Breast epithelium (tissue), 4 donors: Measurements from ENCODE around the gene LIMS3. TPM values are rescaled to one million over a fixed set of nuclear protein-coding genes. Genes with fewer than 3 reads are reported as not detected.
"Not testable (repeated sequence)": the region's sequence is repeated elsewhere in the genome, so short reads cannot be mapped to it uniquely, and the experiment has no call there.

Source experiments
- DNase-seq, 2 donors: peaks; one replicate each; pipeline ENCODE4 v3.0.0-alpha.2; 2019; ENCODE audit warnings: low spot score in 2 of 2
- H3K27ac ChIP-seq, 2 donors: fragments of 200-600 bp; sonication (generic) in 1 of 2; one replicate each; pipeline ENCODE4 v1.5.1; 2016 to 2019; ENCODE audit warnings: mild to moderate bottlenecking in 1 of 2
- H3K27me3 ChIP-seq, 2 donors: fragments of 200-600 bp; sonication (generic) in 1 of 2; one replicate each; pipeline versions ENCODE4 v1.5.1 to v1.6.0; 2017 to 2019; ENCODE audit warnings: control low read depth in 1 of 2, mild to moderate bottlenecking in 1 of 2
- H3K36me3 ChIP-seq: fragments of 200-600 bp; one replicate; pipeline ENCODE4 v1.5.1; 2019
- H3K4me1 ChIP-seq, 2 donors: fragments of 200-600 bp; sonication (generic); one replicate each; pipeline ENCODE4 v1.5.1; 2016 to 2019; ENCODE audit warnings: control low read depth in 1 of 2
- H3K4me3 ChIP-seq, 3 donors: fragments of 200-600 bp; sonication (generic); 1 replicate in 2 of 3; 2 replicates in 1 of 3; pipeline ENCODE4 v1.5.1; 2016 to 2019; ENCODE audit warnings: mild to moderate bottlenecking in 3 of 3, moderate library complexity in 2 of 3
- H3K9me3 ChIP-seq, 2 donors: fragments of 200-600 bp; sonication (generic) in 1 of 2; one replicate each; pipeline ENCODE4 v1.5.1; 2016 to 2019; ENCODE audit warnings: control low read depth in 1 of 2
- intact Hi-C: fragments of 100-400 bp; cut with DNase I; formaldehyde crosslinking; loops from one replicate; pipeline ENCODE4 v1.15.1; 2023; ENCODE audit warnings: low total_unique reads
- total RNA-seq, 3 donors: library from RNA; depleted of rRNA; stranded (reverse); fragments of >200 nt; gene quantifications; one replicate each; pipeline ENCODE4 v1.1.0, GENCODE V29; 2016

LIMS3 gene
- total RNA-seq, 3 donors from 2014 or later = 1.6 to 6.6 (median 1.6) TPM

- intact Hi-C loops, H3K27ac ChIP-seq: not testable (repeated sequence)
Observed at GRCh38 chr2:109947959-109948520, 49.6 kb downstream of the LIMS3 start.

GRCh38 chr2:109950146-109950843 lies 51.8 kb downstream of the LIMS3 start:
- H3K36me3 ChIP-seq, intact Hi-C loops, H3K27ac ChIP-seq, H3K9me3 ChIP-seq, H3K27me3 ChIP-seq, DNase-seq, H3K4me3 ChIP-seq, H3K4me1 ChIP-seq: not testable (repeated sequence)

More at GRCh38 chr2:109947959-109948520, 49.6 kb downstream of the LIMS3 start:
- not testable (repeated sequence) for H3K9me3 ChIP-seq, DNase-seq, H3K27me3 ChIP-seq, H3K4me1 ChIP-seq, H3K36me3 ChIP-seq, H3K4me3 ChIP-seq

- H3K4me1 ChIP-seq, intact Hi-C loops, H3K4me3 ChIP-seq: not testable (repeated sequence)
Observed at GRCh38 chr2:109963942-109964341, 65.5 kb downstream of the LIMS3 start.

GRCh38 chr2:109965482-109965881 lies 67.0 kb downstream of the LIMS3 start:
- H3K4me3 ChIP-seq, DNase-seq, H3K4me1 ChIP-seq, intact Hi-C loops, H3K9me3 ChIP-seq, H3K27ac ChIP-seq, H3K36me3 ChIP-seq, H3K27me3 ChIP-seq: not testable (repeated sequence)

More at GRCh38 chr2:109963942-109964341, 65.5 kb downstream of the LIMS3 start:
- not testable (repeated sequence) for H3K36me3 ChIP-seq, DNase-seq, H3K27ac ChIP-seq, H3K9me3 ChIP-seq, H3K27me3 ChIP-seq

- H3K27me3 ChIP-seq, H3K36me3 ChIP-seq, DNase-seq, H3K4me3 ChIP-seq, intact Hi-C loops, H3K4me1 ChIP-seq, H3K9me3 ChIP-seq, H3K27ac ChIP-seq: not testable (repeated sequence)
Observed at GRCh38 chr2:109966107-109966736, 67.7 kb downstream of the LIMS3 start.

- intact Hi-C loops, H3K4me1 ChIP-seq, H3K9me3 ChIP-seq, H3K36me3 ChIP-seq, H3K4me3 ChIP-seq, H3K27ac ChIP-seq, H3K27me3 ChIP-seq, DNase-seq: not testable (repeated sequence)
Observed at GRCh38 chr2:109966858-109967257, 68.4 kb downstream of the LIMS3 start.

GRCh38 chr2:109969864-109970263 lies 71.4 kb downstream of the LIMS3 start:
- H3K27ac ChIP-seq, H3K4me3 ChIP-seq, H3K36me3 ChIP-seq, H3K27me3 ChIP-seq, H3K4me1 ChIP-seq, DNase-seq, H3K9me3 ChIP-seq, intact Hi-C loops: not testable (repeated sequence)

GRCh38 chr2:109971710-109972109 lies 73.2 kb downstream of the LIMS3 start:
- H3K27ac ChIP-seq, H3K9me3 ChIP-seq, DNase-seq, H3K36me3 ChIP-seq, intact Hi-C loops, H3K4me1 ChIP-seq, H3K27me3 ChIP-seq, H3K4me3 ChIP-seq: not testable (repeated sequence)

Other genes starting within 250 kb of the LIMS3 start
- 10 to 100 TPM; 66.6 to 82.3 (median 69.1) TPM for gene RGPD5, start 104.4 kb upstream of the LIMS3 start, total RNA-seq
- 10 to 100 TPM in 1 of 3 donors, 1 to 10 TPM in 2; 6.2 to 19.6 (median 9.2) TPM for gene MALL, start 217.1 kb downstream of the LIMS3 start, total RNA-seq